GM23338 (cell line): Measurements from ENCODE around the gene DNAJC16. TPM values are rescaled to one million over a fixed set of nuclear protein-coding genes. Genes with fewer than 3 reads are reported as not detected.

ENCODE experiments used
- ATAC-seq: fragments of 200-7000 bp; cut with Tn5 transposase; 3 replicates; pipeline ENCODE4 v1.9.1; 2020
- DNase-seq: peaks from one replicate; pipeline ENCODE4 v3.0.0-alpha.2; 2015; ENCODE audit warnings: low spot score
- H2AFZ ChIP-seq: fragments of 200-600 bp; sonication (generic); 2 replicates; pipeline ENCODE4 v1.8.0; 2016; ENCODE audit warnings: antibody characterized with exemption, mild to moderate bottlenecking, moderate library complexity
- H3F3A ChIP-seq: fragments of 200-600 bp; sonication (generic); replicated peaks from 2 replicates; pipeline ENCODE4 v1.8.0; 2017; ENCODE audit warnings: antibody characterized with exemption, mixed run types, low read depth
- H3K27ac ChIP-seq: fragments of 200-600 bp; sonication (generic); 2 replicates; pipeline ENCODE4 v1.6.1; 2016; ENCODE audit warnings: low read depth
- H3K27me3 ChIP-seq: fragments of 200-600 bp; sonication (generic); 2 replicates; pipeline ENCODE4 v1.8.0; 2016; ENCODE audit warnings: mild to moderate bottlenecking, mixed run types, moderate library complexity; ENCODE audit not compliant: insufficient read depth
- H3K36me3 ChIP-seq: fragments of 200-600 bp; sonication (generic); 2 replicates; pipeline ENCODE4 v1.8.0; 2016; ENCODE audit warnings: mild to moderate bottlenecking; ENCODE audit not compliant: insufficient read depth
- H3K4me1 ChIP-seq: fragments of 200-600 bp; sonication (generic); 2 replicates; pipeline ENCODE4 v1.8.0; 2016; ENCODE audit warnings: mild to moderate bottlenecking, moderate library complexity; ENCODE audit not compliant: insufficient read depth
- H3K4me2 ChIP-seq: fragments of 200-600 bp; sonication (generic); 2 replicates; pipeline ENCODE4 v1.7.1; 2017; ENCODE audit warnings: mixed run types
- H3K4me3 ChIP-seq: fragments of 200-600 bp; sonication (generic); 2 replicates; pipeline ENCODE4 v1.6.1; 2016; ENCODE audit warnings: mixed run types
- H3K79me2 ChIP-seq: fragments of 200-600 bp; sonication (generic); replicated peaks from 2 replicates; pipeline ENCODE4 v1.8.0; 2017; ENCODE audit warnings: mild to moderate bottlenecking; ENCODE audit not compliant: insufficient read depth
- H3K9me2 ChIP-seq: fragments of 200-600 bp; sonication (generic); 2 replicates; pipeline ENCODE4 v1.8.0; 2017; ENCODE audit not compliant: insufficient read depth
- H4K20me1 ChIP-seq: fragments of 200-600 bp; sonication (generic); replicated peaks from 2 replicates; pipeline ENCODE4 v1.8.0; 2017; ENCODE audit warnings: mild to moderate bottlenecking; ENCODE audit not compliant: insufficient read depth
- H3K27ac Mint-ChIP-seq: 2 replicates; pipeline ENCODE4 v1.8.0; 2020; ENCODE audit warnings: inconsistent platforms, mild to moderate bottlenecking, moderate library complexity, mixed read lengths
- H3K27me3 Mint-ChIP-seq: 3 replicates; pipeline ENCODE4 v1.8.0; 2022; ENCODE audit warnings: low read depth, mild to moderate bottlenecking, moderate library complexity, mixed read lengths, inconsistent platforms; ENCODE audit not compliant: insufficient read depth, poor library complexity
- H3K36me3 Mint-ChIP-seq: 3 replicates; pipeline ENCODE4 v1.8.0; 2021; ENCODE audit warnings: low read depth, mild to moderate bottlenecking, inconsistent platforms, moderate library complexity, mixed read lengths
- H3K4me1 Mint-ChIP-seq: 3 replicates; pipeline ENCODE4 v1.8.0; 2020; ENCODE audit warnings: mild to moderate bottlenecking, inconsistent platforms, mixed read lengths
- H3K4me3 Mint-ChIP-seq: 3 replicates; pipeline ENCODE4 v1.8.0; 2021; ENCODE audit warnings: moderate library complexity, mild to moderate bottlenecking, inconsistent platforms, mixed read lengths
- H3K9me3 Mint-ChIP-seq: 3 replicates; pipeline ENCODE4 v1.8.0; 2020; ENCODE audit warnings: moderate library complexity, mild to moderate bottlenecking, inconsistent platforms, mixed read lengths
- CREB1 ChIP-seq: fragments of 250-450 bp; sonication (Bioruptor Pico); IDR thresholded peaks from 2 replicates; pipeline ENCODE4 v1.5.0; 2020; ENCODE audit warnings: low read depth, mild to moderate bottlenecking, moderate library complexity
- EZH2 ChIP-seq: fragments of 200-600 bp; sonication (generic); IDR thresholded peaks from one replicate; pipeline ENCODE4 v1.8.0; 2017; ENCODE audit warnings: antibody characterized with exemption, mild to moderate bottlenecking, low read depth; ENCODE audit not compliant: unreplicated experiment
- EZH2phosphoT487 ChIP-seq: fragments of 200-600 bp; sonication (generic); IDR thresholded peaks from one replicate; pipeline ENCODE4 v1.8.1; 2018; ENCODE audit warnings: antibody characterized with exemption; ENCODE audit not compliant: unreplicated experiment
- JUNB ChIP-seq: IDR thresholded peaks from one replicate; pipeline ENCODE4 v1.6.1; 2016; ENCODE audit warnings: antibody characterized with exemption; ENCODE audit not compliant: unreplicated experiment
- NANOG ChIP-seq: IDR thresholded peaks from 2 replicates; pipeline ENCODE4 v1.6.1; 2016; ENCODE audit warnings: antibody characterized with exemption, borderline replicate concordance
- POLR2AphosphoS5 ChIP-seq: IDR thresholded peaks from 2 replicates; pipeline ENCODE4 v1.6.1; 2016; ENCODE audit warnings: antibody characterized with exemption, low read depth
- STAT1 ChIP-seq: IDR thresholded peaks from one replicate; pipeline ENCODE4 v1.6.1; 2016; ENCODE audit warnings: antibody characterized with exemption; ENCODE audit not compliant: unreplicated experiment
- ZNF114 ChIP-seq: fragments of 250-450 bp; sonication (Bioruptor Pico); IDR thresholded peaks from 2 replicates; pipeline ENCODE4 v1.5.0; 2020; ENCODE audit warnings: mild to moderate bottlenecking, moderate library complexity
- ZNF331 ChIP-seq: fragments of 250-450 bp; sonication (Bioruptor Pico); IDR thresholded peaks from 2 replicates; pipeline ENCODE4 v1.5.0; 2020; ENCODE audit warnings: low read depth, mild to moderate bottlenecking, moderate library complexity
- polyA plus RNA-seq: library from polyadenylated mRNA; unstranded; fragments of >200 nt; fragmentation: Nextera tagmentation; extraction: Ambion mirVana; gene quantifications from 2 replicates; pipeline ENCODE4 v1.2.1, GENCODE V29; 2016
- total RNA-seq: library from RNA; depleted of rRNA; stranded (reverse); fragments of >200 nt; shearing (Covaris generic); gene quantifications from 2 replicates; pipeline ENCODE4 v1.2.3, GENCODE V29; 2014
- TF ChIP-seq, protein P1 (sequence below): IDR thresholded peaks from one replicate; pipeline ENCODE4 v1.6.1; 2018; ENCODE audit warnings: antibody characterized with exemption; ENCODE audit not compliant: unreplicated experiment
- TF ChIP-seq, protein P2 (sequence below): fragments of 250-450 bp; sonication (Bioruptor Pico); IDR thresholded peaks from 2 replicates; pipeline ENCODE4 v1.5.0; 2020; ENCODE audit warnings: mild to moderate bottlenecking, moderate library complexity
- TF ChIP-seq, protein P3 (sequence below): IDR thresholded peaks from 2 replicates; pipeline ENCODE4 v1.6.1; 2016; ENCODE audit warnings: antibody characterized with exemption
- TF ChIP-seq, protein P4 (sequence below), 2 experiments: fragments of 200-600 bp in 1 of 2; sonication (generic) in 1 of 2; conservative IDR thresholded peaks; 2 replicates each; pipeline versions ENCODE4 v1.5.1 to v1.6.1; 2016 to 2017; ENCODE audit warnings: antibody characterized with exemption in 2 of 2, low read depth in 2 of 2, mild to moderate bottlenecking in 2 of 2, moderate library complexity in 1 of 2

Gene DNAJC16
- total and polyA plus RNA-seq, 2 experiments from 2014 or later, result 6.3 to 18.0 TPM

DNA sequence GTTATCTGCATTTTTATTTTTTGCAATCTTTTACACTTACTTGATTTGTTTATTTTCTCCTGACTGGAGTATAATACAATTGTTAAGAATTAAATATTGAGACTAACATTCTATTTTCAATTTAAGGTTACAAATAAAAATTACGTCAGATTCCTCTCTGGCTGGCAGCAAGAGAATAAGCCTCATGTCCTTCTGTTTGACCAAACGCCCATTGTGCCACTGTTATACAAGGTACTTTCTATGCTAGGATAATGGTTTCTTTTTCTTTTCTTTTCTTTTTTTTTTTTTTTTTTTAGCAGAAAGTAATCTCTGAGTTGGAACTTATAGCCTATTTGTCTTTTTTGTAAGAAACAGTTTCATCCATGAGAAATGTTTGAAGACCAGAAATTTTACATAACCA, 20.0 kb downstream of the DNAJC16 start:
- Histone ChIP-seq H3K4me1 (no peaks in the 10 kb centered on the region), H3K27me3 (no peaks in the 10 kb centered on the region), H3F3A (no peaks in the 10 kb centered on the region), H3K4me3 (no peak overlapping the region), H2AFZ (no peak overlapping the region), H3K79me2 (no peaks in the 10 kb centered on the region), H3K36me3 (peaks cover 17% of the 10 kb centered on the region), H3K4me2 (no peak overlapping the region), H4K20me1 (no peaks in the 10 kb centered on the region), H3K27ac (no peak overlapping the region), H3K9me2 (no peaks in the 10 kb centered on the region)
- Mint-ChIP-seq H3K27ac (no peak overlapping the region), H3K9me3 (no peaks in the 10 kb centered on the region), H3K4me1 (no peaks in the 10 kb centered on the region), H3K27me3 (no peaks in the 10 kb centered on the region), H3K36me3 (peaks cover 35% of the 10 kb centered on the region), H3K4me3 (no peak overlapping the region)
- no peak for ATAC-seq
- DNase-seq, result no peak
- TF ChIP-seq CREB1 (CRISPR knock-in tag) (no peak), EZH2phosphoT487 (no peak), ZNF331 (no peak), NANOG (no peak), ZNF114 (CRISPR knock-in tag) (no peak), POLR2AphosphoS5 (no peak), JUNB (no peak), STAT1 (no peak), EZH2 (no peak)
- TF ChIP-seq, protein P1, sequence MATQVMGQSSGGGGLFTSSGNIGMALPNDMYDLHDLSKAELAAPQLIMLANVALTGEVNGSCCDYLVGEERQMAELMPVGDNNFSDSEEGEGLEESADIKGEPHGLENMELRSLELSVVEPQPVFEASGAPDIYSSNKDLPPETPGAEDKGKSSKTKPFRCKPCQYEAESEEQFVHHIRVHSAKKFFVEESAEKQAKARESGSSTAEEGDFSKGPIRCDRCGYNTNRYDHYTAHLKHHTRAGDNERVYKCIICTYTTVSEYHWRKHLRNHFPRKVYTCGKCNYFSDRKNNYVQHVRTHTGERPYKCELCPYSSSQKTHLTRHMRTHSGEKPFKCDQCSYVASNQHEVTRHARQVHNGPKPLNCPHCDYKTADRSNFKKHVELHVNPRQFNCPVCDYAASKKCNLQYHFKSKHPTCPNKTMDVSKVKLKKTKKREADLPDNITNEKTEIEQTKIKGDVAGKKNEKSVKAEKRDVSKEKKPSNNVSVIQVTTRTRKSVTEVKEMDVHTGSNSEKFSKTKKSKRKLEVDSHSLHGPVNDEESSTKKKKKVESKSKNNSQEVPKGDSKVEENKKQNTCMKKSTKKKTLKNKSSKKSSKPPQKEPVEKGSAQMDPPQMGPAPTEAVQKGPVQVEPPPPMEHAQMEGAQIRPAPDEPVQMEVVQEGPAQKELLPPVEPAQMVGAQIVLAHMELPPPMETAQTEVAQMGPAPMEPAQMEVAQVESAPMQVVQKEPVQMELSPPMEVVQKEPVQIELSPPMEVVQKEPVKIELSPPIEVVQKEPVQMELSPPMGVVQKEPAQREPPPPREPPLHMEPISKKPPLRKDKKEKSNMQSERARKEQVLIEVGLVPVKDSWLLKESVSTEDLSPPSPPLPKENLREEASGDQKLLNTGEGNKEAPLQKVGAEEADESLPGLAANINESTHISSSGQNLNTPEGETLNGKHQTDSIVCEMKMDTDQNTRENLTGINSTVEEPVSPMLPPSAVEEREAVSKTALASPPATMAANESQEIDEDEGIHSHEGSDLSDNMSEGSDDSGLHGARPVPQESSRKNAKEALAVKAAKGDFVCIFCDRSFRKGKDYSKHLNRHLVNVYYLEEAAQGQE, result no peak
- TF ChIP-seq, protein P2, sequence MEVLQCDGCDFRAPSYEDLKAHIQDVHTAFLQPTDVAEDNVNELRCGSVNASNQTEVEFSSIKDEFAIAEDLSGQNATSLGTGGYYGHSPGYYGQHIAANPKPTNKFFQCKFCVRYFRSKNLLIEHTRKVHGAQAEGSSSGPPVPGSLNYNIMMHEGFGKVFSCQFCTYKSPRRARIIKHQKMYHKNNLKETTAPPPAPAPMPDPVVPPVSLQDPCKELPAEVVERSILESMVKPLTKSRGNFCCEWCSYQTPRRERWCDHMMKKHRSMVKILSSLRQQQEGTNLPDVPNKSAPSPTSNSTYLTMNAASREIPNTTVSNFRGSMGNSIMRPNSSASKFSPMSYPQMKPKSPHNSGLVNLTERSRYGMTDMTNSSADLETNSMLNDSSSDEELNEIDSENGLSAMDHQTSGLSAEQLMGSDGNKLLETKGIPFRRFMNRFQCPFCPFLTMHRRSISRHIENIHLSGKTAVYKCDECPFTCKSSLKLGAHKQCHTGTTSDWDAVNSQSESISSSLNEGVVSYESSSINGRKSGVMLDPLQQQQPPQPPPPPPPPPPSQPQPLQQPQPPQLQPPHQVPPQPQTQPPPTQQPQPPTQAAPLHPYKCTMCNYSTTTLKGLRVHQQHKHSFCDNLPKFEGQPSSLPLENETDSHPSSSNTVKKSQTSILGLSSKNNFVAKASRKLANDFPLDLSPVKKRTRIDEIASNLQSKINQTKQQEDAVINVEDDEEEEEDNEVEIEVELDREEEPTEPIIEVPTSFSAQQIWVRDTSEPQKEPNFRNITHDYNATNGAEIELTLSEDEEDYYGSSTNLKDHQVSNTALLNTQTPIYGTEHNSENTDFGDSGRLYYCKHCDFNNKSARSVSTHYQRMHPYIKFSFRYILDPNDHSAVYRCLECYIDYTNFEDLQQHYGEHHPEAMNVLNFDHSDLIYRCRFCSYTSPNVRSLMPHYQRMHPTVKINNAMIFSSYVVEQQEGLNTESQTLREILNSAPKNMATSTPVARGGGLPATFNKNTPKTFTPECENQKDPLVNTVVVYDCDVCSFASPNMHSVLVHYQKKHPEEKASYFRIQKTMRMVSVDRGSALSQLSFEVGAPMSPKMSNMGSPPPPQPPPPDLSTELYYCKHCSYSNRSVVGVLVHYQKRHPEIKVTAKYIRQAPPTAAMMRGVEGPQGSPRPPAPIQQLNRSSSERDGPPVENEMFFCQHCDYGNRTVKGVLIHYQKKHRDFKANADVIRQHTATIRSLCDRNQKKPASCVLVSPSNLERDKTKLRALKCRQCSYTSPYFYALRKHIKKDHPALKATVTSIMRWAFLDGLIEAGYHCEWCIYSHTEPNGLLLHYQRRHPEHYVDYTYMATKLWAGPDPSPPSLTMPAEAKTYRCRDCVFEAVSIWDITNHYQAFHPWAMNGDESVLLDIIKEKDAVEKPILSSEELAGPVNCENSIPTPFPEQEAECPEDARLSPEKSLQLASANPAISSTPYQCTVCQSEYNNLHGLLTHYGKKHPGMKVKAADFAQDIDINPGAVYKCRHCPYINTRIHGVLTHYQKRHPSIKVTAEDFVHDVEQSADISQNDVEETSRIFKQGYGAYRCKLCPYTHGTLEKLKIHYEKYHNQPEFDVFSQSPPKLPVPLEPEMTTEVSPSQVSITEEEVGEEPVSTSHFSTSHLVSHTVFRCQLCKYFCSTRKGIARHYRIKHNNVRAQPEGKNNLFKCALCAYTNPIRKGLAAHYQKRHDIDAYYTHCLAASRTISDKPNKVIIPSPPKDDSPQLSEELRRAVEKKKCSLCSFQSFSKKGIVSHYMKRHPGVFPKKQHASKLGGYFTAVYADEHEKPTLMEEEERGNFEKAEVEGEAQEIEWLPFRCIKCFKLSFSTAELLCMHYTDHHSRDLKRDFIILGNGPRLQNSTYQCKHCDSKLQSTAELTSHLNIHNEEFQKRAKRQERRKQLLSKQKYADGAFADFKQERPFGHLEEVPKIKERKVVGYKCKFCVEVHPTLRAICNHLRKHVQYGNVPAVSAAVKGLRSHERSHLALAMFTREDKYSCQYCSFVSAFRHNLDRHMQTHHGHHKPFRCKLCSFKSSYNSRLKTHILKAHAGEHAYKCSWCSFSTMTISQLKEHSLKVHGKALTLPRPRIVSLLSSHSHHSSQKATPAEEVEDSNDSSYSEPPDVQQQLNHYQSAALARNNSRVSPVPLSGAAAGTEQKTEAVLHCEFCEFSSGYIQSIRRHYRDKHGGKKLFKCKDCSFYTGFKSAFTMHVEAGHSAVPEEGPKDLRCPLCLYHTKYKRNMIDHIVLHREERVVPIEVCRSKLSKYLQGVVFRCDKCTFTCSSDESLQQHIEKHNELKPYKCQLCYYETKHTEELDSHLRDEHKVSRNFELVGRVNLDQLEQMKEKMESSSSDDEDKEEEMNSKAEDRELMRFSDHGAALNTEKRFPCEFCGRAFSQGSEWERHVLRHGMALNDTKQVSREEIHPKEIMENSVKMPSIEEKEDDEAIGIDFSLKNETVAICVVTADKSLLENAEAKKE (CRISPR knock-in tag), result no peak
- TF ChIP-seq, protein P3, sequence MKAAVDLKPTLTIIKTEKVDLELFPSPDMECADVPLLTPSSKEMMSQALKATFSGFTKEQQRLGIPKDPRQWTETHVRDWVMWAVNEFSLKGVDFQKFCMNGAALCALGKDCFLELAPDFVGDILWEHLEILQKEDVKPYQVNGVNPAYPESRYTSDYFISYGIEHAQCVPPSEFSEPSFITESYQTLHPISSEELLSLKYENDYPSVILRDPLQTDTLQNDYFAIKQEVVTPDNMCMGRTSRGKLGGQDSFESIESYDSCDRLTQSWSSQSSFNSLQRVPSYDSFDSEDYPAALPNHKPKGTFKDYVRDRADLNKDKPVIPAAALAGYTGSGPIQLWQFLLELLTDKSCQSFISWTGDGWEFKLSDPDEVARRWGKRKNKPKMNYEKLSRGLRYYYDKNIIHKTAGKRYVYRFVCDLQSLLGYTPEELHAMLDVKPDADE, result no peak
- TF ChIP-seq, protein P4, sequence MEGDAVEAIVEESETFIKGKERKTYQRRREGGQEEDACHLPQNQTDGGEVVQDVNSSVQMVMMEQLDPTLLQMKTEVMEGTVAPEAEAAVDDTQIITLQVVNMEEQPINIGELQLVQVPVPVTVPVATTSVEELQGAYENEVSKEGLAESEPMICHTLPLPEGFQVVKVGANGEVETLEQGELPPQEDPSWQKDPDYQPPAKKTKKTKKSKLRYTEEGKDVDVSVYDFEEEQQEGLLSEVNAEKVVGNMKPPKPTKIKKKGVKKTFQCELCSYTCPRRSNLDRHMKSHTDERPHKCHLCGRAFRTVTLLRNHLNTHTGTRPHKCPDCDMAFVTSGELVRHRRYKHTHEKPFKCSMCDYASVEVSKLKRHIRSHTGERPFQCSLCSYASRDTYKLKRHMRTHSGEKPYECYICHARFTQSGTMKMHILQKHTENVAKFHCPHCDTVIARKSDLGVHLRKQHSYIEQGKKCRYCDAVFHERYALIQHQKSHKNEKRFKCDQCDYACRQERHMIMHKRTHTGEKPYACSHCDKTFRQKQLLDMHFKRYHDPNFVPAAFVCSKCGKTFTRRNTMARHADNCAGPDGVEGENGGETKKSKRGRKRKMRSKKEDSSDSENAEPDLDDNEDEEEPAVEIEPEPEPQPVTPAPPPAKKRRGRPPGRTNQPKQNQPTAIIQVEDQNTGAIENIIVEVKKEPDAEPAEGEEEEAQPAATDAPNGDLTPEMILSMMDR (conservative IDR thresholded peaks at IDR 0.05; ENCODE audit: low read depth in 2 of 2), result no peak
